Right lobe of liver (tissue), 6 donors: ENCODE data around the gene SYCP2. TPM values are rescaled to one million over a fixed set of nuclear protein-coding genes. Genes with fewer than 3 reads are reported as not detected.

Experiments used
- ATAC-seq, 4 donors: fragments of 200-7000 bp; cut with Tn5 transposase; one replicate each; pipeline ENCODE4 v1.9.1; 2020; ENCODE audit warnings: mild to moderate bottlenecking in 4 of 4, moderate library complexity in 4 of 4
- DNase-seq, 3 donors: peaks; one replicate each; pipeline ENCODE4 v3.0.0-alpha.2; 2020
- H3K27ac ChIP-seq, 3 donors: fragments of 200-600 bp; one replicate each; pipeline ENCODE4 v1.8.0; 2022
- H3K27me3 ChIP-seq, 2 donors: fragments of 200-600 bp; one replicate each; pipeline ENCODE4 v1.8.0; 2022
- H3K36me3 ChIP-seq, 4 donors: fragments of 200-600 bp; sonication (generic) in 1 of 4; one replicate each; pipeline versions ENCODE4 v1.5.1 to v1.8.0; 2017 to 2022; ENCODE audit warnings: control low read depth in 1 of 4
- H3K4me1 ChIP-seq, 4 donors: fragments of 200-600 bp; sonication (generic) in 1 of 4; one replicate each; pipeline versions ENCODE4 v1.5.1 to v1.8.0; 2017 to 2022; ENCODE audit warnings: control low read depth in 1 of 4
- H3K4me3 ChIP-seq, 3 donors: fragments of 200-600 bp; one replicate each; pipeline ENCODE4 v1.8.0; 2022
- H3K9me3 ChIP-seq, 4 donors: fragments of 200-600 bp; sonication (generic) in 1 of 4; one replicate each; pipeline versions ENCODE4 v1.5.1 to v1.8.0; 2017 to 2022; ENCODE audit warnings: control low read depth in 1 of 4
- CTCF ChIP-seq, 4 donors: fragments of 200-600 bp in 3 of 4; fragments of 450-650 bp in 1 of 4; IDR thresholded peaks; one replicate each; pipeline versions ENCODE4 v1.5.1 to v1.8.0; 2016 to 2022; ENCODE audit warnings: antibody characterized with exemption in 4 of 4, mild to moderate bottlenecking in 2 of 4
- POLR2A ChIP-seq: fragments of 450-650 bp; IDR thresholded peaks from one replicate; pipeline ENCODE4 v1.6.1; 2017; ENCODE audit warnings: antibody characterized with exemption, mild to moderate bottlenecking
- WGBS: methylation state at CpG from one replicate; pipeline ENCODE4 v1.1.6; 2018; ENCODE audit warnings: low coverage, low lambda C conversion rate; ENCODE audit not compliant: insufficient coverage; ENCODE audit errors: missing lambda C conversion rate; 5-methylcytosine and 5-hydroxymethylcytosine counted together
- intact Hi-C, 2 donors: fragments of 100-400 bp; cut with DNase I; formaldehyde crosslinking; loops; one replicate each; pipeline versions ENCODE4 v1.11.2 to v1.14.1; 2022
- total RNA-seq, 6 experiments: library from RNA; depleted of rRNA in 2 of 6; stranded (reverse); fragments of >200 nt in 2 of 6; fragmentation: NEBNext Ultra II Directional in 3 of 6; extraction: Animal tissue kit (Norgen Biotek cat#: 25700) in 3 of 6; gene quantifications; one replicate each; pipeline versions ENCODE4 v1.1.0 to v1.2.4, GENCODE V29; 2016 to 2023
- donor health status: DM: no; HTN: yes; CAD: no.
- donor health status: DM: no; HTN: no; CAD: no.
- donor health status: DM: no; HTN: no; CAD: no.
- donor health status: DM: no; HTN: yes; CAD: no.
- donor health status: DM: no; HTN: yes; CAD: no.

SYCP2 gene
- total RNA-seq, 6 experiments from 2014 or later, result 0.18 to 0.95 (median 0.63) TPM

- H3K27ac ChIP-seq, result no peak overlapping the region
- no peak overlapping the region for H3K4me3 ChIP-seq
- TF ChIP-seq CTCF (IDR thresholded peaks at IDR 0.05) (no peak), POLR2A (no peak)
- H3K36me3 ChIP-seq, result no peaks in the 10 kb centered on the region
- peaks cover 0 to 9% of the 10 kb centered on the region in 2 donors for H3K27me3 ChIP-seq
- H3K9me3 ChIP-seq, result no peaks in the 10 kb centered on the region
- peaks cover 0 to 10% (median 0%) of the 10 kb centered on the region in 4 donors for H3K4me1 ChIP-seq
- 79% methylated on average over 8 of the region's 8 CpGs for WGBS
- ATAC-seq, result no peak
- intact Hi-C loops, result no loop called here
- DNase-seq, result no peak
Measured at GRCh38 chr20:59935457-59936185, 2.2 kb upstream of the SYCP2 start.

- TF ChIP-seq CTCF (IDR thresholded peaks at IDR 0.05), result peak; percentile 71 to 91 (median 84)
- TF ChIP-seq POLR2A, result no peak
- Histone ChIP-seq H3K9me3 (no peaks in the 10 kb centered on the region), H3K4me1 (peaks cover 0 to 7% (median 0%) of the 10 kb centered on the region in 4 donors), H3K36me3 (no peaks in the 10 kb centered on the region), H3K27me3 (peaks cover 0 to 9% of the 10 kb centered on the region in 2 donors), H3K4me3 (peak overlapping the region; percentile 42 to 60 (median 56)), H3K27ac (peak overlapping the region in 1 of 3 donors; percentile 52)
- DNase-seq (peak; percentile 66 to 83 (median 74)), ATAC-seq (peak; percentile 90 to 95 (median 92))
- intact Hi-C loops, result no loop called here
- WGBS, result 39% methylated on average over 4 of the region's 59 CpGs
Measured at GRCh38 chr20:59933849-59934585, 580 bp upstream of the SYCP2 start.

- H3K4me3 ChIP-seq, result no peak overlapping the region
- no peak for ATAC-seq
- H3K27me3 ChIP-seq, result peaks cover 0 to 9% of the 10 kb centered on the region in 2 donors
- H3K27ac ChIP-seq, result no peak overlapping the region
- WGBS, result 93% methylated on average over 11 of the region's 72 CpGs
- H3K4me1 ChIP-seq, result no peaks in the 10 kb centered on the region
- DNase-seq, result no peak
- intact Hi-C loops, result no loop called here
- no peak for TF ChIP-seq CTCF (IDR thresholded peaks at IDR 0.05)
- TF ChIP-seq POLR2A, result no peak
- H3K36me3 ChIP-seq, result no peaks in the 10 kb centered on the region
- no peaks in the 10 kb centered on the region for H3K9me3 ChIP-seq
Measured at GRCh38 chr20:59932616-59933295, 681 bp downstream of the SYCP2 start.

- Histone ChIP-seq H3K9me3 (no peaks in the 10 kb centered on the region), H3K36me3 (no peaks in the 10 kb centered on the region), H3K27ac (no peak overlapping the region), H3K4me1 (no peaks in the 10 kb centered on the region), H3K27me3 (peaks cover 0 to 9% of the 10 kb centered on the region in 2 donors), H3K4me3 (no peak overlapping the region)
- no peak for TF ChIP-seq CTCF (IDR thresholded peaks at IDR 0.05)
- no peak for TF ChIP-seq POLR2A
- 78% methylated on average over 9 of the region's 9 CpGs for WGBS
- no peak for ATAC-seq
- intact Hi-C loops, result no loop called here
- DNase-seq, result no peak
Measured at GRCh38 chr20:59931511-59932312, 1.7 kb downstream of the SYCP2 start.
